GM03348 (cell line): Measurements from ENCODE around the gene CRYBG1.

Source experiments
- DNase-seq: peaks from one replicate; pipeline ENCODE4 v3.0.0; 2012; ENCODE audit warnings: low spot score

The CRYBG1 gene

DNA sequence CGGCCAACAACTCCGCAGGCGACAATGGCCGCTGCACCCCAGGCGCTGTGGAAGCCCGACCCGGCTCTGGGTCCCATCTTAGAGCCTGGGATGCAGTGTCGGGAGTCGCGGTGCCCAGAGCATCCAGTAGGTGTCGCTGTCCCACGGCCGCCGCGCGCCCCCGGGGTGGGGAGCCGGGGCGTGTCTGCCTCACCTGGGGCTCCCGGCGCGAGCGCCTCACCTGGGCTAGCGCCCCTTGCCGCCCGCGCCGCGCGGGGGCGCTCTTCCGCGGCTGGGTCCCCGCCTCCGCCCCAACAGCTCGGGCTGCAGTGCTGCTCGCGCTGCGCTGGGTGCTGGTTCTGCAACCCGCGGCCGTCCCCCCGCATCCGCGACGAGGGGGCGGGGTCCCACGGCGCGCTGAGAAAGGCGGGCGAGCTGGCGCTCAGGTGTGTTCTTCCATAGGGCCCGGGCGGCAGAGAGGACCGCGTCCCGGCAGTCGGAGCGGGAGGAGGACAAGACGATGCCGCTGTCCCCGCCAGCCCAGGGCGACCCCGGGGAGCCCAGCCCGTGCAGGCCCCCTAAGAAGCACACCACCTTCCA, at the start of gene CRYBG1:
Gene CRYBG1, plus strand, starts transcription at position 308 of the 579 bp plus-strand sequence. Its CDS starts 192 bp downstream, at position 500.
- peak; percentile 82 for DNase-seq

DNA sequence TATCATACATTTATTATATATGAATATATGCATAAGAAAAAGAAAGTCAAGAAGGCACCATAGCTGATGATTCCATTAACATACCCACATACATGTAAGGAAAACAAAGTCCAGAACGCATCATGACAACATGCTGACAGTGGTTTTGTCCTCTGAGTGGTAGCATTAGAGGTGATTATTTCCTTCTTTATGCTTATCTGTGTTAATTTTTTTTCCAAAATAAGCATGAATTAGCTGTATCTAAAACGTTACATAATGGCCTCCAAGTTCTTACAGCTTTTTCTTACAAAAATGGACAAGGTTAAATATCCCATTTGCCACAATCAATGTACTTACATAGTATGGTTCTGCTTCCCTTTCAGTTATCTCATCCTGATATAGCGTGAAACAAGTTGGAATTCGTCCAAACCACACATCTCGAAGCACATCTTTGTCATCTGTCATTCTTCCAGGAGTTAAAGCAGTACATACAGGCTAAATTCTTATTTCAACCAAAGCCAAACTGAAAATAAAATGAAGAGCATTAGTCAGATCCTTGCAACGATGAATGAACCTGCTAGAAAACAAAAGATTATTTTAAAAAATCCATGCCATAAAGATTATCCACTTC, 44.6 kb upstream of the CRYBG1 start:
- DNase-seq = no peak

DNA sequence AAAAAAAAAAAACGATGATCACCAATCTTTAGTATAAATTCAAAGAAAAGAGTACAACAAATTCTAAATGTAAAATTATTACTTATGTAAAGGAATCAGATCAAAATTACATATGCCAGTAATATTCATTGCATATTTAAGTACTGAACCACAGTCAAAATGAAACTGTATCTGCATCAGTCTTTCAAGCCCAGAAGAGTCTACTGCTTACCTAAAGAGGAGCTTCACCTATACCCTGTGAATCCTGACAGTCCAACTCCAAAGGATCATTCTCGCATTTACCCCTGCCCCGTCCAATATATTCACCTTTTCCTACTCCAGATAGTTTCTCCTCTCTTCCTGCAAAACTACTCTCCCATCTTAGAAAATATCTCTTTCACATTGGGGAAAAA, 44.1 kb upstream of the CRYBG1 start:
- no peak for DNase-seq

GRCh38 chr6:106318061-106318460, 42.5 kb upstream of the CRYBG1 start:
- no peak for DNase-seq

- DNase-seq = no peak
Measured at GRCh38 chr6:106318851-106319250, 41.7 kb upstream of the CRYBG1 start.

- DNase-seq = no peak
Measured at GRCh38 chr6:106321940-106322339, 38.6 kb upstream of the CRYBG1 start.

GRCh38 chr6:106324726-106325335, 35.7 kb upstream of the CRYBG1 start:
- peak; percentile 36 for DNase-seq

GRCh38 chr6:106325336-106326178, 35.0 kb upstream of the CRYBG1 start, which contains the start of gene ATG5:
Gene ATG5 (minus strand): TSS chr6:106325760. CDS start chr6:106316208, 9,552 bp downstream.
- peak; percentile 99 for DNase-seq

DNA sequence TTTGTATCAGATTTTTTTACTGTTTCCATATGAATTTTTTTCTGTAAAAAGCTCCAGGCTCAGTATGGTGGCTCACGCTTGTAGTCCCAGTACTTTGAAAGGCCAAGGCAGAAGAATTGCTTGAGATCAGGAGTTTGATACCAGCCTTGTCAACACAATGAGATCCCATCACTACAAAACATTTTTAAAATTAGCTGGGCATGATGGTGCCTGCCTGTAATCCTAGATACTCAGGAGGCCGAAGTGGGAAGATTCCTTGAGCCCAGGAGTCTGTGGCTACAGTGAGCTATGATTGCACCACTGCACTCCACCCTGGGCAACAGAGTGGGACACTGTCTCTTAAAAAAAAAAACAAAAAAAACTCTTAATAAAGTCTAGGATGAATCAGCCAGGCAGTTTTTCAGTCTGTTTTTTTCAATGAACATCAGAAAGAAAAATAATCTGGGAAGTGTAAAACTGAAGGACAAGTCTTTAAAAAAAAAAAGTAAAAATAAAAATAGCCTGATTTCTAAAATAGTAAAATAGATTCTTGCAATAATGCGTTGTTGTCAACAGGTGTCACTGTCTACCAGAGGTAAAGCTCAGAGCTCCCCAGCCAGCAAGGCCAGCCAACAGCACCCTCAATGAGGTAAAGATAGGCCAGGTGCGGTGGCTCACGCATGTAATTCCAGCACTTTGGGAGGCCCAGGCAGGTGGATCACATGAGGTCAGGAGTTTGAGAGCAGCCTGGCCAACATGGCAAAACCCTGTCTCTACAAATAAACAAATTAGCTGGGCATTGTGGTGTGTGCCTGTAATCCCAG, 25.7 kb upstream of the CRYBG1 start:
- peak; percentile 72 for DNase-seq

GRCh38 chr6:106339334-106340029, 21.0 kb upstream of the CRYBG1 start:
- peak; percentile 86 for DNase-seq

GRCh38 chr6:106347219-106347618, 13.3 kb upstream of the CRYBG1 start:
- DNase-seq = no peak

GRCh38 chr6:106356378-106356777, 4.1 kb upstream of the CRYBG1 start:
- no peak for DNase-seq

DNA sequence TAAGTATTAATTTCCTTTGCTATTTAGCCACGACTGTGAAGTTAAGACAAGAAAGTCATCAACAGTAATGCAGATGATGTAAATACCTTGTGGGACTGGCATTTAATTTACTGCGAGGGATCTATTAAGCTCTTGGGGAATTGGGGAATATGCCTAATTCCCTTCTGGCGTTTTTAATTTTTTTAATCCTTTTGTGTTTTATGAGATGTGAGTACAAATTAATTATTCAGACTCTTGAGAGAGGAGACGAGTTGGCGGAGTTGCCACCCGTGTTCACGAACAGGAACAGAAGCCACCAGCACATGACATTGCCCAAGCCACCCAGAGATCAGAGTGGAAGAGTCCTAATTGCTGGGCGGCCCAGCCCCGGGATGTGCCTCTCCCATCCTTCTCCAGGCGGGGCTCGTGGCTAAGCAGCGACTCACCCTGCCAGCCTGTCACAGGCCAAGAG, 533 bp upstream of the CRYBG1 start:
- no peak for DNase-seq

GRCh38 chr6:106360989-106361430, 493 bp downstream of the CRYBG1 start:
- peak; percentile 13 for DNase-seq

- peak; percentile 16 for DNase-seq
Measured at GRCh38 chr6:106363401-106364138, 3.1 kb downstream of the CRYBG1 start.

DNA sequence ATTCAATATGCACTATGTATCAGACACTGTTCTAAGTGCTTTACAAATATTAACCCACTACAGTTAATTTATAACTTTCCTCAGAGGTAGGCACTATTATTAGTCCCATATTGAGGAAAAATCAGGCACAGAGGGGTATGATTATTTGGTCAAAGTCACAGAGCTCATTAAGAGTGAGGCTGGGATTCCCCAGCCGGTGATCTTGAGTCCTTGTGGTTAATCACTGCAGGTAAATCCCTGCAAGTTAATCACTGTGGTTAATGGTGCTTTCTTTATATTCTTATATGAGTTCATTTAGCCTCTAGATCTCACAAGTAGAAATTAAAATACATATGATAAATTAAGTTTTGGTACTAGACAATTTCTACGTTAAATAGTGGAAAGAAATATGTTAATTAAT, 9.2 kb downstream of the CRYBG1 start:
- DNase-seq = no peak

- DNase-seq = no peak
Measured at GRCh38 chr6:106370639-106371038, 10.1 kb downstream of the CRYBG1 start.

DNA sequence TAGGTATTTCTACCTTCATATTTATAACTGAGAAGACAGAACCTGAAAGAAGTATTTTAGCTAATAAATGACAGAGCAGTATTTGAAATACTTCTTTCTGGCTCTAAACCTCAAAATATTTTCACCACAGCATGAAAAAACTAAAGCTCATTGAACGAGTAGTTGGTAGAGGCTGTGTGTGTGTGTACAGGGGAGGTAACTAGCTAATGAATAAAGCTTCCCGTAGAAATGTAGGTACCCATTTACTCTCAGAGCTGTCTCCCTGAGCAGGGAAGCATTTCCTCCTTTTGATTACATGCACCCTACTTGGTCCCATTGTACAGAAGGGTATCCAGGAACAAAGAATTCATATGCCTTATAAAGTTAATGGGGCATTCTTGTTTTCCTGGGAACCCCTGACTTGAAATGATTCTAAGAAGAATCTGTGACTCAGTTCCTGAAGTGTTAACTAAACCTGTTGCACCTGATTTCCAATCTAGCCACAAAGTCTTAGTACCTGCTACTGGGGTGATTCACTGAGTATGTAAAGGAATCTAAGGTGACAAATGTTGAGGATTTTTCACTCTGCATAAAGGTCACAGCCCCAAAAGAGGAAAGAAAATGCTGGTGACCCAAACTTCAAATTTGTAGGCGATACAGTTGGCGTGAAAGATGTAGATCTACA, 12.5 kb downstream of the CRYBG1 start:
- DNase-seq = no peak

DNA sequence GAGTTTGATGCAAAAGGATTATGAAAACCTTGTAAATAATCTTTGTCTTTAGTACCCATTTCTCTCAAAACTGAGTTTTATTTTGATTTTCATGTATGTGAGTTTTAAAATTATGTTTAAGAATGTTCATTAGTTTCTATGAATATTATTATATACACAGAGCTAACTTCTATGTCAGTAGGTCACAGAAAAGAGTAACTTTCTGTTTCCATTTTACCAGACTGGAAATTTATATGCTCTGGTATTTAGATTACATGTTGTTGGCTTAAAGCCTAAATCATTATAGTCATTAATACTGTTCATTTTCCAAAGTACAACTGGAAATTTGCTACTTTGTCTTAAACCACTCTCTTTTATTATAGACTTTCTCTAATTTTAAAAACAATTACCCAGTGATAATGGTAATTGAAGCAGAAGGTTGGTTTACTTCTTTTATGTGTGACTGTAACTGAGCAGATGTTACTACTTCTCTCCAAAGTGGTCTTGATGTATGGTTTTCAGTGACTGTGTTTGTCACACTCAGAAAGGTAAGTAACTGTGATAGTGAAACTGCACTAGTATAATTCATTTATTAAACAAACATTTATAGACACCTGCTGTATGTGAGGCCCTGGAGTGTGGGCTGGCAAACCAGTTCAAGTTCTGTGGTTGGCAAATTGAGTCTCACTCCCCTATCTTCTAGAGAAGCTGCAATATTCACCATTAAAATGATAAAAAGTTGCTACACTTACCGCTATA, 13.2 kb downstream of the CRYBG1 start:
- no peak for DNase-seq
